GM13977 (cell line): ENCODE data around the gene CEP295NL.

ENCODE experiments used
- DNase-seq: peaks from one replicate; pipeline ENCODE4 v3.0.0; 2012; ENCODE audit warnings: low spot score
- in situ Hi-C: fragments of 300-500 bp; cut with MboI; formaldehyde crosslinking; loops from one replicate; pipeline ENCODE4 v1.12.0; 2022; ENCODE audit warnings: low sequenced_read_pairs, low pct_unique_long_range_greater_than_20kb, mixed read lengths, inconsistent platforms; ENCODE audit not compliant: unreplicated experiment
- TF ChIP-seq, protein P1 (sequence below): IDR thresholded peaks from 2 replicates; pipeline ENCODE4 v1.5.1; 2012; ENCODE audit warnings: mild to moderate bottlenecking, control low read depth; ENCODE audit not compliant: insufficient read depth; ENCODE audit errors: extremely low read depth, missing control alignments

CEP295NL gene

GRCh38 chr17:78844301-78845005, 58.5 kb downstream of the CEP295NL start:
- DNase-seq, result no peak
- in situ Hi-C loops, result loop anchor here (25.0 kb wide), 1 partner anchor 332 kb away; no protein-coding TSS in a partner anchor
- TF ChIP-seq, protein P1, sequence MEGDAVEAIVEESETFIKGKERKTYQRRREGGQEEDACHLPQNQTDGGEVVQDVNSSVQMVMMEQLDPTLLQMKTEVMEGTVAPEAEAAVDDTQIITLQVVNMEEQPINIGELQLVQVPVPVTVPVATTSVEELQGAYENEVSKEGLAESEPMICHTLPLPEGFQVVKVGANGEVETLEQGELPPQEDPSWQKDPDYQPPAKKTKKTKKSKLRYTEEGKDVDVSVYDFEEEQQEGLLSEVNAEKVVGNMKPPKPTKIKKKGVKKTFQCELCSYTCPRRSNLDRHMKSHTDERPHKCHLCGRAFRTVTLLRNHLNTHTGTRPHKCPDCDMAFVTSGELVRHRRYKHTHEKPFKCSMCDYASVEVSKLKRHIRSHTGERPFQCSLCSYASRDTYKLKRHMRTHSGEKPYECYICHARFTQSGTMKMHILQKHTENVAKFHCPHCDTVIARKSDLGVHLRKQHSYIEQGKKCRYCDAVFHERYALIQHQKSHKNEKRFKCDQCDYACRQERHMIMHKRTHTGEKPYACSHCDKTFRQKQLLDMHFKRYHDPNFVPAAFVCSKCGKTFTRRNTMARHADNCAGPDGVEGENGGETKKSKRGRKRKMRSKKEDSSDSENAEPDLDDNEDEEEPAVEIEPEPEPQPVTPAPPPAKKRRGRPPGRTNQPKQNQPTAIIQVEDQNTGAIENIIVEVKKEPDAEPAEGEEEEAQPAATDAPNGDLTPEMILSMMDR, result no peak

GRCh38 chr17:78842881-78843565, 60.0 kb downstream of the CEP295NL start:
- TF ChIP-seq, protein P1, result peak; percentile 78
- in situ Hi-C loops, result loop anchor here (25.0 kb wide), 1 partner anchor 331 kb away; no protein-coding TSS in a partner anchor
- peak; percentile 66 for DNase-seq

DNA sequence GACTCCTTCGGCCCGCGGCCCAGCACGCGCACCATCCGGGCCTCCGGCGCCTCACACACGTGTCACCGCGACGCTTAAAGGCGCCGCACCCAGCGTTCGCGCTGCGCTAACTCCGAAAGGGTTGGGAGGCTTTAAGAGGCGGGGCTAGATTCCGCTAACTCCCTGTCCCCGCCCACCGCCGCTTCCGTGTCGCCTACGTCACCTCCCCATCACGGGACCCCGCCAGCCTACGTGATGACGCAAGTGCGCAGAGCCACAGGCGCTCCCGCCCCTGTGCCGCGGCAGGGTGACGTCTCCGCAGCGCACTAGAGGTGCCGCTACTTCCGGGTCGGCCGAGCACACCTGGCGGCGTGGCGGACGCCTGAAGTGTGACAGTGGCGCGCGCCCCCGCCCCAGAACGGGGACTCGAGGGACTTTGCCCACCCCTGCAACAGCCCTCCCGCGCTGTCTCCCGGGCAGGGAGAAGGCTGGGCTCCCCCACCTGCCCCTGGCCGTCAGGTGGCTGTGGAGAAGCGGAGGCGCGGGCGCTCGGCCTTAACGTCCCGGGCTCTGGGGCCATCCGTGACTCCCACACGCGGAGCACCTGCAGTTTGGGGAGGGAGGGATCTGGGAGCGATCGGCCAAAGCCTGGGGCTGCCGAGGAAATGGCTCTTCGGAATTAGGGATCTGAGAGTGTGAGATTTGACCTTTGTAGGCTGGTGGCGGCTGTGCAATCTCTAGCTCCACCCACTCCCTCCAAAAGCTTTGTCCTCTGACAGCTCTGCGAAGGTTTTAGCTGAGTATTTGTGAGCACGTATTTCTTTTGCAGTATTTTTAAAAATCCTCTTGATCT, 62.0 kb downstream of the CEP295NL start, which contains the start of gene USP36:
USP36 (minus strand) TSS at position 35 of the 832 bp plus-strand sequence. CDS start 4,451 bp downstream, outside the sequence.
- TF ChIP-seq, protein P1, result no peak
- DNase-seq, result peak; percentile 100
- in situ Hi-C loops, result loop anchor here (25.0 kb wide), 1 partner anchor 329 kb away; no protein-coding TSS in a partner anchor
